ENCODE measurements around the gene PKIG. TPM values are rescaled to one million over a fixed set of nuclear protein-coding genes. Genes with fewer than 3 reads are reported as not detected.

The PKIG gene
- total and polyA plus RNA-seq, 2 donors (not counting 3 experiments of a cell fraction or from before 2014, with no cell fraction given) = 135 to 167 TPM

GRCh38 chr20:44657875-44658274, 75.5 kb downstream of the PKIG start:
- Histone ChIP-seq H3K27ac (ENCODE audit: insufficient read depth, low read depth, low read length) (no peak overlapping the region), H3K4me3 (replicated peaks in 1 of 3; ENCODE audit: insufficient read depth in 1 of 3, low read depth in 1 of 3, low read length in 3 of 3) (no peak overlapping the region), H3K36me3 (ENCODE audit: control insufficient read depth in 2 of 2, extremely low read depth in 1 of 2, insufficient read depth in 2 of 2, low read length in 2 of 2) (no peaks in the 10 kb centered on the region), H3K9me1 (replicated peaks; ENCODE audit: control insufficient read depth, extremely low read depth, insufficient read depth, low read length) (no peaks in the 10 kb centered on the region), H3K4me1 (ENCODE audit: control insufficient read depth, extremely low read depth, insufficient read depth, low read length) (no peaks in the 10 kb centered on the region), H3K9ac (replicated peaks; ENCODE audit: extremely low read depth, insufficient read depth, low read length) (no peak overlapping the region), H2AFZ (ENCODE audit: low read depth, low read length) (no peak overlapping the region), H3K4me2 (ENCODE audit: insufficient read depth, low read length) (no peak overlapping the region), H3K9me3 (replicated peaks; ENCODE audit: control insufficient read depth, insufficient read depth, low read length) (no peaks in the 10 kb centered on the region), H3K79me2 (ENCODE audit: control insufficient read depth, insufficient read depth, low read length) (no peaks in the 10 kb centered on the region), H4K20me1 (replicated peaks; ENCODE audit: control insufficient read depth, extremely low read depth, insufficient read depth, low read length) (no peaks in the 10 kb centered on the region), H3K27me3 (ENCODE audit: control insufficient read depth in 2 of 2, insufficient read depth in 2 of 2, low read length in 2 of 2) (peaks cover 22 to 24% of the 10 kb centered on the region in 2 experiments)
- no TSS peak for BruUV-seq (replicated peaks)
- DNase-seq (ENCODE audit: low read depth, low spot score) (no peak), FAIRE-seq (no peak)
- ChIA-PET CTCF (no interaction called here), POLR2A (no interaction called here)
- dilution Hi-C loops (cut with MboI; ENCODE audit: extremely low pct_ligation_motif_present, low sequenced_read_pairs) = no loop called here
- intact Hi-C loops (cut with micrococcal nuclease) = no loop called here
- TF ChIP-seq MYC (IDR thresholded peaks at IDR 0.05; ENCODE audit: low read depth, low read length) = no peak
- TF ChIP-seq, protein P1, sequence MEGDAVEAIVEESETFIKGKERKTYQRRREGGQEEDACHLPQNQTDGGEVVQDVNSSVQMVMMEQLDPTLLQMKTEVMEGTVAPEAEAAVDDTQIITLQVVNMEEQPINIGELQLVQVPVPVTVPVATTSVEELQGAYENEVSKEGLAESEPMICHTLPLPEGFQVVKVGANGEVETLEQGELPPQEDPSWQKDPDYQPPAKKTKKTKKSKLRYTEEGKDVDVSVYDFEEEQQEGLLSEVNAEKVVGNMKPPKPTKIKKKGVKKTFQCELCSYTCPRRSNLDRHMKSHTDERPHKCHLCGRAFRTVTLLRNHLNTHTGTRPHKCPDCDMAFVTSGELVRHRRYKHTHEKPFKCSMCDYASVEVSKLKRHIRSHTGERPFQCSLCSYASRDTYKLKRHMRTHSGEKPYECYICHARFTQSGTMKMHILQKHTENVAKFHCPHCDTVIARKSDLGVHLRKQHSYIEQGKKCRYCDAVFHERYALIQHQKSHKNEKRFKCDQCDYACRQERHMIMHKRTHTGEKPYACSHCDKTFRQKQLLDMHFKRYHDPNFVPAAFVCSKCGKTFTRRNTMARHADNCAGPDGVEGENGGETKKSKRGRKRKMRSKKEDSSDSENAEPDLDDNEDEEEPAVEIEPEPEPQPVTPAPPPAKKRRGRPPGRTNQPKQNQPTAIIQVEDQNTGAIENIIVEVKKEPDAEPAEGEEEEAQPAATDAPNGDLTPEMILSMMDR (IDR thresholded peaks at IDR 0.05; ENCODE audit: extremely low read depth in 1 of 2, insufficient read depth in 1 of 2, low read depth in 1 of 2, low read length in 2 of 2) = no peak
- TF ChIP-seq, protein P2, sequence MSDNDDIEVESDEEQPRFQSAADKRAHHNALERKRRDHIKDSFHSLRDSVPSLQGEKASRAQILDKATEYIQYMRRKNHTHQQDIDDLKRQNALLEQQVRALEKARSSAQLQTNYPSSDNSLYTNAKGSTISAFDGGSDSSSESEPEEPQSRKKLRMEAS (IDR thresholded peaks at IDR 0.05; ENCODE audit: insufficient read depth, insufficient read length) = no peak
- TF ChIP-seq POLR2AphosphoS5 (IDR thresholded peaks at IDR 0.05; ENCODE audit: insufficient read depth, low read depth, low read length) = no peak
- no peak for TF ChIP-seq GATA2 (IDR thresholded peaks at IDR 0.05; ENCODE audit: insufficient read depth, insufficient read length, low read depth, low read length)
- TF ChIP-seq POLR2A (IDR thresholded peaks at IDR 0.05; ENCODE audit: low read depth, low read length) = no peak
- TF ChIP-seq JUN (IDR thresholded peaks at IDR 0.05; ENCODE audit: borderline replicate concordance, insufficient read depth, insufficient read length, low read depth) = no peak
- no peak for TF ChIP-seq EZH2 (IDR thresholded peaks at IDR 0.05; ENCODE audit: borderline replicate concordance, low read depth, low read length, severe bottlenecking)
- no peak for TF ChIP-seq FOS (IDR thresholded peaks at IDR 0.05; ENCODE audit: borderline replicate concordance, insufficient read depth, low read length)
